H9 (cell line): Measurements from ENCODE around the gene EDC3. TPM values are rescaled to one million over a fixed set of nuclear protein-coding genes. Genes with fewer than 3 reads are reported as not detected.

ENCODE experiments used
- DNase-seq: peaks from one replicate; pipeline ENCODE4 v3.0.0-alpha.2; 2017
- H2AFZ ChIP-seq: one replicate; pipeline ENCODE4 v1.6.1; 2013; ENCODE audit warnings: mild to moderate bottlenecking, low read length, control low read depth, moderate library complexity
- H2AK5ac ChIP-seq: 2 replicates; pipeline ENCODE4 v1.6.1; 2013; ENCODE audit warnings: low read length, control low read depth, mixed read lengths; ENCODE audit not compliant: insufficient read length
- H2BK120ac ChIP-seq: one replicate; pipeline ENCODE4 v1.6.1; 2013; ENCODE audit warnings: low read depth, mild to moderate bottlenecking, low read length, control low read depth, inconsistent platforms; ENCODE audit not compliant: poor library complexity, severe bottlenecking
- H2BK12ac ChIP-seq: 2 replicates; pipeline ENCODE4 v1.6.1; 2013; ENCODE audit warnings: low read length, control low read depth, mixed read lengths, low read depth; ENCODE audit not compliant: insufficient read length
- H2BK15ac ChIP-seq: 2 replicates; pipeline ENCODE4 v1.6.1; 2013; ENCODE audit warnings: low read depth, low read length, control low read depth
- H2BK20ac ChIP-seq: one replicate; pipeline ENCODE4 v1.6.1; 2013; ENCODE audit warnings: low read depth, mild to moderate bottlenecking, low read length, control low read depth, inconsistent platforms; ENCODE audit not compliant: poor library complexity, severe bottlenecking
- H2BK5ac ChIP-seq: 2 replicates; pipeline ENCODE4 v1.6.1; 2013; ENCODE audit warnings: low read length, control low read depth, mixed read lengths; ENCODE audit not compliant: insufficient read length
- H3K14ac ChIP-seq: 2 replicates; pipeline ENCODE4 v1.6.1; 2013; ENCODE audit warnings: low read length, control low read depth; ENCODE audit not compliant: insufficient read depth
- H3K18ac ChIP-seq: 2 replicates; pipeline ENCODE4 v1.6.1; 2013; ENCODE audit warnings: low read depth, mild to moderate bottlenecking, mixed read lengths, low read length, control low read depth; ENCODE audit not compliant: insufficient read length
- H3K23ac ChIP-seq: 2 replicates; pipeline ENCODE4 v1.6.1; 2013; ENCODE audit warnings: low read length, control low read depth, mixed read lengths, low read depth; ENCODE audit not compliant: insufficient read length
- H3K23me2 ChIP-seq: 2 replicates; pipeline ENCODE4 v1.6.1; 2013; ENCODE audit warnings: low read depth, mild to moderate bottlenecking, mixed read lengths, low read length, control low read depth; ENCODE audit not compliant: insufficient read length, poor library complexity, severe bottlenecking
- H3K27ac ChIP-seq: 2 replicates; pipeline ENCODE4 v1.5.1; 2013; ENCODE audit warnings: low read length, control low read depth, mixed read lengths, low read depth; ENCODE audit not compliant: insufficient read length
- H3K27me3 ChIP-seq: 2 replicates; pipeline ENCODE4 v1.6.1; 2013; ENCODE audit warnings: low read length, control low read depth, inconsistent platforms; ENCODE audit not compliant: insufficient read depth
- H3K4ac ChIP-seq: 2 replicates; pipeline ENCODE4 v1.6.1; 2013; ENCODE audit warnings: low read depth, mild to moderate bottlenecking, control low read depth, inconsistent platforms, low read length, moderate library complexity
- H3K4me1 ChIP-seq: 2 replicates; pipeline ENCODE4 v1.6.1; 2013; ENCODE audit warnings: low read length, control low read depth, inconsistent platforms; ENCODE audit not compliant: insufficient read depth
- H3K4me2 ChIP-seq: 2 replicates; pipeline ENCODE4 v1.6.1; 2013; ENCODE audit warnings: low read length, control low read depth, mixed read lengths; ENCODE audit not compliant: insufficient read length, insufficient read depth
- H3K56ac ChIP-seq: 2 replicates; pipeline ENCODE4 v1.6.1; 2013; ENCODE audit warnings: low read depth, mild to moderate bottlenecking, mixed read lengths, low read length, control low read depth; ENCODE audit not compliant: insufficient read length
- H3K79me1 ChIP-seq: 2 replicates; pipeline ENCODE4 v1.6.1; 2013; ENCODE audit warnings: low read depth, mild to moderate bottlenecking, moderate library complexity, low read length, control low read depth, inconsistent platforms; ENCODE audit not compliant: insufficient read depth, poor library complexity, severe bottlenecking
- H3K79me2 ChIP-seq: 2 replicates; pipeline ENCODE4 v1.6.1; 2013; ENCODE audit warnings: low read length, control low read depth, inconsistent platforms; ENCODE audit not compliant: insufficient read depth
- H3K9ac ChIP-seq: 2 replicates; pipeline ENCODE4 v1.6.1; 2013; ENCODE audit warnings: low read length, control low read depth, mixed read lengths; ENCODE audit not compliant: insufficient read length; ENCODE audit errors: extremely low read depth
- H3K9me3 ChIP-seq: one replicate; pipeline ENCODE4 v1.6.1; 2013; ENCODE audit warnings: low read depth, low read length, inconsistent platforms; ENCODE audit not compliant: control insufficient read depth
- H3T11ph ChIP-seq: one replicate; pipeline ENCODE4 v1.6.1; 2013; ENCODE audit warnings: mild to moderate bottlenecking, low read length, control low read depth, inconsistent platforms
- H4K20me1 ChIP-seq: one replicate; pipeline ENCODE4 v1.6.1; 2013; ENCODE audit not compliant: control insufficient read depth, insufficient read length, insufficient read depth
- H4K5ac ChIP-seq: 2 replicates; pipeline ENCODE4 v1.6.1; 2013; ENCODE audit warnings: low read depth, mild to moderate bottlenecking, mixed read lengths, low read length, control low read depth; ENCODE audit not compliant: insufficient read length
- H4K8ac ChIP-seq: replicated peaks from 2 replicates; pipeline ENCODE4 v1.6.1; 2013; ENCODE audit warnings: low read length, control low read depth, mixed read lengths, low read depth; ENCODE audit not compliant: insufficient read length
- H4K91ac ChIP-seq: 2 replicates; pipeline ENCODE4 v1.6.1; 2013; ENCODE audit warnings: low read depth, mild to moderate bottlenecking, moderate library complexity, mixed read lengths, low read length, control low read depth; ENCODE audit not compliant: insufficient read length
- H3K27ac Mint-ChIP-seq, 3 experiments: 2 replicates in 2 of 3; 3 replicates in 1 of 3; pipeline ENCODE4 v1.8.0; 2020 to 2021; ENCODE audit warnings: mixed read lengths in 3 of 3, mild to moderate bottlenecking in 1 of 3, moderate library complexity in 1 of 3
- H3K27me3 Mint-ChIP-seq: 2 replicates; pipeline ENCODE4 v1.8.0; 2021; ENCODE audit warnings: low read depth, mild to moderate bottlenecking, moderate library complexity, mixed read lengths
- H3K36me3 Mint-ChIP-seq, 3 experiments: 2 replicates in 2 of 3; 3 replicates in 1 of 3; pipeline ENCODE4 v1.8.0; 2020 to 2021; ENCODE audit warnings: low read depth in 3 of 3, mixed read lengths in 3 of 3; ENCODE audit not compliant: insufficient read depth in 1 of 3
- H3K4me1 Mint-ChIP-seq, 2 experiments: 2 replicates each; pipeline ENCODE4 v1.8.0; 2020; ENCODE audit warnings: mixed read lengths in 2 of 2
- H3K4me3 Mint-ChIP-seq, 2 experiments: 2 replicates in 1 of 2; 3 replicates in 1 of 2; pipeline ENCODE4 v1.8.0; 2020 to 2021; ENCODE audit warnings: mild to moderate bottlenecking in 2 of 2, mixed read lengths in 2 of 2, moderate library complexity in 1 of 2
- H3K9me3 Mint-ChIP-seq, 2 experiments: 2 replicates in 1 of 2; 3 replicates in 1 of 2; pipeline ENCODE4 v1.8.0; 2020; ENCODE audit warnings: mild to moderate bottlenecking in 2 of 2, mixed read lengths in 2 of 2, moderate library complexity in 1 of 2
- CTCF ChIP-seq: fragments of 200-600 bp; sonication (generic); conservative IDR thresholded peaks from 3 replicates; pipeline ENCODE4 v1.8.0; 2021; ENCODE audit warnings: antibody characterized with exemption, mild to moderate bottlenecking
- WGBS: extraction: QIAGEN DNeasy Blood & Tissue Kit; methylation state at CpG from one replicate; pipeline ENCODE4 v1.1.7; 2013; ENCODE audit warnings: missing lambda C conversion rate, low lambda C conversion rate, mixed read lengths; ENCODE audit not compliant: insufficient read length; ENCODE audit errors: extremely low coverage; 5-methylcytosine and 5-hydroxymethylcytosine counted together
- total RNA-seq: library from RNA; stranded (reverse); gene quantifications from 2 replicates; pipeline ENCODE4 v1.2.1, GENCODE V29; 2021

EDC3 gene
- total RNA-seq, 1 experiment from 2014 or later = 60.5 TPM

DNA sequence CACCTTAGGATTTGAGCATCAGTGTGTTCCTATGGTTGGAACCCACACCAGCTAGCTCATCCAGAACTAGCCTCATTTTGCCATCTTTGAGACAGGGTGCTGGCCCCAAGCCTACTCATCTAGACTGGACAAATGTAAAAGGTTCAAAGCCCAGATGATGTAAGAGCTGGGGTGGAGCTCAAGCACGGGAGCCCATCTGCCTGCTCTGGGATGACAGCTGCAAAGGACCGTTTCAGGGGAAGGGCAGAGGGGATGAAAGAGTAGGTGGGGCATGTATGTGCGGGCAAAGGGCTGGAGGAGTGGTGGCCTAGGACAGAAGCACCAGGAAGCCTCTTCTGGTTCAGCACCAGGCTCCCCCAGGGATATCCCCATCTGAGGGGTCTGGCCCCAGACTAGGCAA is 64.4 kb downstream of the EDC3 start:
- Histone ChIP-seq H3K79me2 (no peaks in the 10 kb centered on the region), H3K23ac (no peak overlapping the region), H2BK120ac (no peak overlapping the region), H3K4me2 (no peak overlapping the region), H4K8ac (no peak overlapping the region), H2BK12ac (no peak overlapping the region), H3K4me1 (no peaks in the 10 kb centered on the region), H3K56ac (no peak overlapping the region), H2BK5ac (no peak overlapping the region), H2AK5ac (no peak overlapping the region), H3K14ac (no peak overlapping the region), H3K4ac (no peak overlapping the region), H3K9ac (no peak overlapping the region), H4K91ac (no peak overlapping the region), H3K27ac (no peak overlapping the region), H2AFZ (no peak overlapping the region), H2BK20ac (no peak overlapping the region), H3K18ac (no peak overlapping the region), H3K9me3 (no peaks in the 10 kb centered on the region), H2BK15ac (no peak overlapping the region), H3K23me2 (no peaks in the 10 kb centered on the region), H4K5ac (no peak overlapping the region), H4K20me1 (no peaks in the 10 kb centered on the region), H3K27me3 (no peaks in the 10 kb centered on the region), H3K79me1 (no peaks in the 10 kb centered on the region), H3T11ph (no peak overlapping the region)
- Mint-ChIP-seq H3K36me3 (peaks cover 23 to 63% (median 51%) of the 10 kb centered on the region in 3 experiments; a peak in 6 of 7 replicates), H3K27me3 (no peaks in the 10 kb centered on the region; the same call in 1 of the 2 replicates), H3K9me3 (no peaks in the 10 kb centered on the region), H3K27ac (no peak overlapping the region), H3K4me1 (no peaks in the 10 kb centered on the region), H3K4me3 (no peak overlapping the region)
- DNase-seq = peak; percentile 20
- no peak for TF ChIP-seq CTCF
- no CpG with 5 or more reads among the region's 3 CpGs for WGBS
